Measurements from ENCODE around the gene AVPR2. TPM values are rescaled to one million over a fixed set of nuclear protein-coding genes. Genes with fewer than 3 reads are reported as not detected.

AVPR2 gene
- total RNA-seq, 4 donors from 2014 or later, result 1.2 to 7.6 (median 4.5) TPM

- Histone ChIP-seq H3K27ac (replicated peaks in 1 of 4) (no peak overlapping the region), H3K27me3 (no peaks in the 10 kb centered on the region), H3K9me3 (no peaks in the 10 kb centered on the region), H3K4me3 (no peak overlapping the region), H3K36me3 (no peaks in the 10 kb centered on the region), H3K4me1 (no peaks in the 10 kb centered on the region)
- no peak for DNase-seq (ENCODE audit: extremely low spot score)
- WGBS, result 100% methylated on average over 3 of the region's 17 CpGs
- TF ChIP-seq POLR2AphosphoS5 (IDR thresholded peaks at IDR 0.05) (no peak), POLR2A (IDR thresholded peaks at IDR 0.05; ENCODE audit: low read depth) (no peak), CTCF (IDR thresholded peaks at IDR 0.05) (no peak), EP300 (IDR thresholded peaks at IDR 0.05) (no peak)
- intact Hi-C loops (cut with DNase I), result no loop called here
These were observed 8.7 kb downstream of the AVPR2 start for GRCh38 chrX:153913211-153913610.

GRCh38 chrX:153913701-153914100 is 9.2 kb downstream of the AVPR2 start:
- TF ChIP-seq POLR2AphosphoS5 (IDR thresholded peaks at IDR 0.05) (no peak), POLR2A (IDR thresholded peaks at IDR 0.05; ENCODE audit: low read depth) (no peak), EP300 (IDR thresholded peaks at IDR 0.05) (no peak), CTCF (IDR thresholded peaks at IDR 0.05) (no peak)
- intact Hi-C loops (cut with DNase I), result no loop called here
- H3K27ac ChIP-seq (replicated peaks in 1 of 4), result no peak overlapping the region
- H3K27me3 ChIP-seq, result no peaks in the 10 kb centered on the region
- H3K9me3 ChIP-seq, result no peaks in the 10 kb centered on the region
- H3K36me3 ChIP-seq, result no peaks in the 10 kb centered on the region
- H3K4me3 ChIP-seq, result no peak overlapping the region
- DNase-seq (ENCODE audit: extremely low spot score), result no peak
- no peaks in the 10 kb centered on the region for H3K4me1 ChIP-seq
- 88% methylated on average over 12 of the region's 17 CpGs for WGBS

- WGBS, result 76% methylated on average over 6 of the region's 6 CpGs
- Histone ChIP-seq H3K4me3 (no peak overlapping the region), H3K4me1 (peaks cover 13 to 25% (median 23%) of the 10 kb centered on the region in 4 donors), H3K36me3 (no peaks in the 10 kb centered on the region), H3K9me3 (no peaks in the 10 kb centered on the region), H3K27ac (replicated peaks in 1 of 4) (no peak overlapping the region), H3K27me3 (no peaks in the 10 kb centered on the region)
- intact Hi-C loops (cut with DNase I), result no loop called here
- TF ChIP-seq POLR2AphosphoS5 (IDR thresholded peaks at IDR 0.05) (no peak), POLR2A (IDR thresholded peaks at IDR 0.05; ENCODE audit: low read depth) (no peak), EP300 (IDR thresholded peaks at IDR 0.05) (no peak), CTCF (IDR thresholded peaks at IDR 0.05) (no peak)
- DNase-seq (ENCODE audit: extremely low spot score), result no peak
These were observed 13.4 kb downstream of the AVPR2 start for GRCh38 chrX:153917869-153918268.

- intact Hi-C loops (cut with DNase I), result no loop called here
- Histone ChIP-seq H3K4me1 (peaks cover 22 to 39% (median 37%) of the 10 kb centered on the region in 4 donors), H3K27me3 (no peaks in the 10 kb centered on the region), H3K4me3 (no peak overlapping the region), H3K36me3 (no peaks in the 10 kb centered on the region), H3K9me3 (no peaks in the 10 kb centered on the region), H3K27ac (replicated peaks in 1 of 4) (no peak overlapping the region)
- WGBS, result 96% methylated on average over 8 of the region's 13 CpGs
- no peak for DNase-seq (ENCODE audit: extremely low spot score)
- no peak for TF ChIP-seq CTCF (IDR thresholded peaks at IDR 0.05)
- TF ChIP-seq EP300 (IDR thresholded peaks at IDR 0.05), result no peak
- no peak for TF ChIP-seq POLR2A (IDR thresholded peaks at IDR 0.05; ENCODE audit: low read depth)
- TF ChIP-seq POLR2AphosphoS5 (IDR thresholded peaks at IDR 0.05), result no peak
These were observed 14.8 kb downstream of the AVPR2 start for GRCh38 chrX:153919281-153919680.

GRCh38 chrX:153920546-153920945 is 16.1 kb downstream of the AVPR2 start:
- Histone ChIP-seq H3K27me3 (no peaks in the 10 kb centered on the region), H3K4me3 (no peak overlapping the region), H3K27ac (replicated peaks in 1 of 4) (no peak overlapping the region), H3K9me3 (no peaks in the 10 kb centered on the region), H3K36me3 (no peaks in the 10 kb centered on the region), H3K4me1 (peaks cover 22 to 49% (median 44%) of the 10 kb centered on the region in 4 donors)
- intact Hi-C loops (cut with DNase I), result no loop called here
- WGBS, result 97% methylated on average over 11 of the region's 14 CpGs
- TF ChIP-seq POLR2A (IDR thresholded peaks at IDR 0.05; ENCODE audit: low read depth) (no peak), CTCF (IDR thresholded peaks at IDR 0.05) (no peak), EP300 (IDR thresholded peaks at IDR 0.05) (no peak), POLR2AphosphoS5 (IDR thresholded peaks at IDR 0.05) (no peak)
- no peak for DNase-seq (ENCODE audit: extremely low spot score)

Data from esophagus muscularis mucosa (tissue), 4 donors.